ENCODE measurements around the gene DBNDD2. TPM values are rescaled to one million over a fixed set of nuclear protein-coding genes. Genes with fewer than 3 reads are reported as not detected.

Gene DBNDD2
- total RNA-seq, 6 experiments from 2014 or later: 15.2 to 19.5 (median 19.0) TPM

- TF ChIP-seq, protein P1, sequence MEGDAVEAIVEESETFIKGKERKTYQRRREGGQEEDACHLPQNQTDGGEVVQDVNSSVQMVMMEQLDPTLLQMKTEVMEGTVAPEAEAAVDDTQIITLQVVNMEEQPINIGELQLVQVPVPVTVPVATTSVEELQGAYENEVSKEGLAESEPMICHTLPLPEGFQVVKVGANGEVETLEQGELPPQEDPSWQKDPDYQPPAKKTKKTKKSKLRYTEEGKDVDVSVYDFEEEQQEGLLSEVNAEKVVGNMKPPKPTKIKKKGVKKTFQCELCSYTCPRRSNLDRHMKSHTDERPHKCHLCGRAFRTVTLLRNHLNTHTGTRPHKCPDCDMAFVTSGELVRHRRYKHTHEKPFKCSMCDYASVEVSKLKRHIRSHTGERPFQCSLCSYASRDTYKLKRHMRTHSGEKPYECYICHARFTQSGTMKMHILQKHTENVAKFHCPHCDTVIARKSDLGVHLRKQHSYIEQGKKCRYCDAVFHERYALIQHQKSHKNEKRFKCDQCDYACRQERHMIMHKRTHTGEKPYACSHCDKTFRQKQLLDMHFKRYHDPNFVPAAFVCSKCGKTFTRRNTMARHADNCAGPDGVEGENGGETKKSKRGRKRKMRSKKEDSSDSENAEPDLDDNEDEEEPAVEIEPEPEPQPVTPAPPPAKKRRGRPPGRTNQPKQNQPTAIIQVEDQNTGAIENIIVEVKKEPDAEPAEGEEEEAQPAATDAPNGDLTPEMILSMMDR (IDR thresholded peaks at IDR 0.05): no peak
- H3K4me1 Mint-ChIP-seq (ENCODE audit: low read depth): peaks cover 36% of the 10 kb centered on the region
- H3K36me3 Mint-ChIP-seq (ENCODE audit: low read depth): peaks cover 5% of the 10 kb centered on the region
- H3K27ac Mint-ChIP-seq: peak overlapping the region; percentile 100
- H3K9me3 Mint-ChIP-seq: no peaks in the 10 kb centered on the region
- DNase-seq: no peak
- peak overlapping the region; percentile 100 for H3K4me3 Mint-ChIP-seq
- peaks cover 5% of the 10 kb centered on the region; the same call in 1 of the 2 replicates for H3K27me3 Mint-ChIP-seq (ENCODE audit: insufficient read depth)
Measured at GRCh38 chr20:45363611-45364492, 44.2 kb upstream of the DBNDD2 start.

GRCh38 chr20:45365444-45365970 lies 42.6 kb upstream of the DBNDD2 start:
- H3K27me3 Mint-ChIP-seq (ENCODE audit: insufficient read depth): peaks cover 5% of the 10 kb centered on the region; the same call in 1 of the 2 replicates
- H3K9me3 Mint-ChIP-seq: no peaks in the 10 kb centered on the region
- H3K4me3 Mint-ChIP-seq: no peak overlapping the region
- H3K27ac Mint-ChIP-seq: no peak overlapping the region
- TF ChIP-seq, protein P1 (IDR thresholded peaks at IDR 0.05): no peak
- H3K36me3 Mint-ChIP-seq (ENCODE audit: low read depth): peaks cover 5% of the 10 kb centered on the region
- H3K4me1 Mint-ChIP-seq (ENCODE audit: low read depth): peaks cover 20% of the 10 kb centered on the region
- no peak for DNase-seq

DNA sequence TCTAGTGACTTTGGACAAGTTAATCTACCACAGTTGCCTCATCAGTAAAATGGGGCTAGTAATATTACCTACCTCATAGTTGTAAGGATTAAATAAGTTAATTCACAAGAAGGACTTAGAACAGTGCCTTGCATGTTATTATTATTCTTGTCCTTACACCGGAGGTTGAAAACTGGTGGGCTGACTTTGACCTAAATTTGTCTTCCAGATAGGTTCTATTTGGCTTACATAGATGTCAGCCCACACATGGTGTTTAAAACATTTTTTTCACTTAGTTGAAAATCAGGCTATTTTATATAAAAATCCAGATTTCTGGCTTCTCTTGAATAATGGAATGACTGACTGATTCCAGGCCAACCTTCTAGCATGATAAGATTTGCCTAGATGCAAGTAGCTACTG lies 41.9 kb upstream of the DBNDD2 start:
- no peak overlapping the region for H3K4me3 Mint-ChIP-seq
- no peak for DNase-seq
- no peak overlapping the region for H3K27ac Mint-ChIP-seq
- peaks cover 5% of the 10 kb centered on the region for H3K36me3 Mint-ChIP-seq (ENCODE audit: low read depth)
- H3K9me3 Mint-ChIP-seq: no peaks in the 10 kb centered on the region
- H3K27me3 Mint-ChIP-seq (ENCODE audit: insufficient read depth): peaks cover 5% of the 10 kb centered on the region; the same call in 1 of the 2 replicates
- peaks cover 14% of the 10 kb centered on the region for H3K4me1 Mint-ChIP-seq (ENCODE audit: low read depth)
- TF ChIP-seq, protein P1 (IDR thresholded peaks at IDR 0.05): no peak

DNA sequence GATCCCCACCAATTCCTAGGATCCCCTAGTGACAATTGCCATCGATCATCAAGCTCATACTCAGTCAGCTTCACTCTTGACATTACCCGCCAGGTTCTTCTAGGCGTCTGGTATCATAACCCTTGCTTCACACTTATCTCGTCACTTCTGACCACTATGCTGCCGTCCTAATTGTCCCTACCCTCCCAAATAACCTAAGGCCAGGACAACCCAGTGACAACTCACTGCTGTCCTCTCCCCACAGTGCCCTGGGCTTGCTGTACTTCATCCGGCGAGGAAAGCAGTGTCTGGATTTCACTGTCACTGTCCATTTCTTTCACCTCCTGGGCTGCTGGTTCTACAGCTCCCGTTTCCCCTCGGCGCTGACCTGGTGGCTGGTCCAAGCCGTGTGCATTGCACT lies 41.5 kb upstream of the DBNDD2 start:
- H3K27me3 Mint-ChIP-seq (ENCODE audit: insufficient read depth): peaks cover 5% of the 10 kb centered on the region; the same call in 1 of the 2 replicates
- peaks cover 14% of the 10 kb centered on the region for H3K4me1 Mint-ChIP-seq (ENCODE audit: low read depth)
- DNase-seq: no peak

GRCh38 chr20:45367126-45367525 lies 41.0 kb upstream of the DBNDD2 start:
- H3K4me3 Mint-ChIP-seq: no peak overlapping the region
- peaks cover 14% of the 10 kb centered on the region for H3K4me1 Mint-ChIP-seq (ENCODE audit: low read depth)
- no peaks in the 10 kb centered on the region for H3K9me3 Mint-ChIP-seq
- no peak for DNase-seq
- peaks cover 5% of the 10 kb centered on the region for H3K36me3 Mint-ChIP-seq (ENCODE audit: low read depth)
- H3K27ac Mint-ChIP-seq: no peak overlapping the region
- TF ChIP-seq, protein P1 (IDR thresholded peaks at IDR 0.05): no peak
- H3K27me3 Mint-ChIP-seq (ENCODE audit: insufficient read depth): peaks cover 5% of the 10 kb centered on the region; the same call in 1 of the 2 replicates

More for the DNA sequence above, 41.5 kb upstream of the DBNDD2 start:
- H3K4me3 Mint-ChIP-seq: no peak overlapping the region
- peaks cover 5% of the 10 kb centered on the region for H3K36me3 Mint-ChIP-seq (ENCODE audit: low read depth)
- H3K9me3 Mint-ChIP-seq: no peaks in the 10 kb centered on the region
- no peak overlapping the region for H3K27ac Mint-ChIP-seq
- TF ChIP-seq, protein P1 (IDR thresholded peaks at IDR 0.05): no peak

Data from HFFc6 (cell line).